Ishikawa (cell line): ENCODE measurements around the gene UST.

Source experiments
- CEBPB ChIP-seq: IDR thresholded peaks from 2 replicates; pipeline ENCODE4 v1.6.1; 2012
- NFIC ChIP-seq: IDR thresholded peaks from 2 replicates; pipeline ENCODE4 v1.6.1; 2012
- RAD21 ChIP-seq: IDR thresholded peaks from 2 replicates; pipeline ENCODE4 v1.6.1; 2012; ENCODE audit warnings: low read depth
- TF ChIP-seq, protein P1 (sequence below): IDR thresholded peaks from 2 replicates; pipeline ENCODE4 v1.6.1; 2012; ENCODE audit warnings: low read depth, mild to moderate bottlenecking

- TF ChIP-seq NFIC (no peak), CEBPB (no peak), RAD21 (no peak)
- TF ChIP-seq, protein P1, sequence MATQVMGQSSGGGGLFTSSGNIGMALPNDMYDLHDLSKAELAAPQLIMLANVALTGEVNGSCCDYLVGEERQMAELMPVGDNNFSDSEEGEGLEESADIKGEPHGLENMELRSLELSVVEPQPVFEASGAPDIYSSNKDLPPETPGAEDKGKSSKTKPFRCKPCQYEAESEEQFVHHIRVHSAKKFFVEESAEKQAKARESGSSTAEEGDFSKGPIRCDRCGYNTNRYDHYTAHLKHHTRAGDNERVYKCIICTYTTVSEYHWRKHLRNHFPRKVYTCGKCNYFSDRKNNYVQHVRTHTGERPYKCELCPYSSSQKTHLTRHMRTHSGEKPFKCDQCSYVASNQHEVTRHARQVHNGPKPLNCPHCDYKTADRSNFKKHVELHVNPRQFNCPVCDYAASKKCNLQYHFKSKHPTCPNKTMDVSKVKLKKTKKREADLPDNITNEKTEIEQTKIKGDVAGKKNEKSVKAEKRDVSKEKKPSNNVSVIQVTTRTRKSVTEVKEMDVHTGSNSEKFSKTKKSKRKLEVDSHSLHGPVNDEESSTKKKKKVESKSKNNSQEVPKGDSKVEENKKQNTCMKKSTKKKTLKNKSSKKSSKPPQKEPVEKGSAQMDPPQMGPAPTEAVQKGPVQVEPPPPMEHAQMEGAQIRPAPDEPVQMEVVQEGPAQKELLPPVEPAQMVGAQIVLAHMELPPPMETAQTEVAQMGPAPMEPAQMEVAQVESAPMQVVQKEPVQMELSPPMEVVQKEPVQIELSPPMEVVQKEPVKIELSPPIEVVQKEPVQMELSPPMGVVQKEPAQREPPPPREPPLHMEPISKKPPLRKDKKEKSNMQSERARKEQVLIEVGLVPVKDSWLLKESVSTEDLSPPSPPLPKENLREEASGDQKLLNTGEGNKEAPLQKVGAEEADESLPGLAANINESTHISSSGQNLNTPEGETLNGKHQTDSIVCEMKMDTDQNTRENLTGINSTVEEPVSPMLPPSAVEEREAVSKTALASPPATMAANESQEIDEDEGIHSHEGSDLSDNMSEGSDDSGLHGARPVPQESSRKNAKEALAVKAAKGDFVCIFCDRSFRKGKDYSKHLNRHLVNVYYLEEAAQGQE = no peak
Observed at GRCh38 chr6:149001422-149001821, 254.6 kb downstream of the UST start.
